ENCODE measurements around the gene TLK2.
"Not testable (repeated sequence)": the region's sequence is repeated elsewhere in the genome, so short reads cannot be mapped to it uniquely, and the experiment has no call there.

The TLK2 gene

GRCh38 chr17:62478424-62478879, at the start of gene TLK2:
TSS of gene TLK2 (plus strand) at chr17:62478825. CDS start at chr17:62481126, 2,301 bp downstream.
- Histone ChIP-seq H3K9ac (peak within 1 kb of the TSS; percentile 96 to 99 (median 98)), H3K4me3 (peak within 1 kb of the TSS; percentile 82 to 94 (median 86)), H3K4me2 (peak within 1 kb of the TSS; percentile 82 to 94 (median 88)), H4K20me1 (peaks cover 5 to 37% (median 29%) of the 10 kb centered on the region in 11 experiments; a peak in 19 of 22 replicates), H3K27ac (peak within 1 kb of the TSS; percentile 96 to 98 (median 97)), H3K27me3 (no peaks in the 10 kb centered on the region), H3K9me3 (replicated peaks in 1 of 11) (no peaks in the 10 kb centered on the region; a peak in 1 of 22 replicates), H3K4me1 (peaks cover 17 to 49% (median 26%) of the 10 kb centered on the region in 10 experiments), H3K36me3 (peaks cover 15 to 33% (median 24%) of the 10 kb centered on the region in 11 experiments; a peak in 21 of 22 replicates)
- TF ChIP-seq Cebpa-rat (IDR thresholded peaks at IDR 0.05): no peak

- H3K9ac ChIP-seq; H3K9me3 ChIP-seq (replicated peaks in 1 of 11); H4K20me1 ChIP-seq; H3K4me3 ChIP-seq; H3K4me1 ChIP-seq; H3K4me2 ChIP-seq; H3K27me3 ChIP-seq; H3K27ac ChIP-seq: not testable (repeated sequence)
- H3K36me3 ChIP-seq: peaks cover 14 to 70% (median 43%) of the 10 kb centered on the region in 11 experiments; a peak in 20 of 22 replicates
Observed at GRCh38 chr17:62435251-62435650, 43.4 kb upstream of the TLK2 start.

GRCh38 chr17:62441181-62441580, 37.4 kb upstream of the TLK2 start:
- H3K36me3 ChIP-seq: peaks cover 48 to 71% (median 62%) of the 10 kb centered on the region in 11 experiments
- H3K4me1 ChIP-seq; H3K9ac ChIP-seq; H3K4me3 ChIP-seq; H3K27ac ChIP-seq; H3K4me2 ChIP-seq; H3K27me3 ChIP-seq; H4K20me1 ChIP-seq; H3K9me3 ChIP-seq (replicated peaks in 1 of 11): not testable (repeated sequence)

- Histone ChIP-seq H3K27me3 (no peaks in the 10 kb centered on the region), H3K27ac (no peak overlapping the region), H3K4me1 (no peaks in the 10 kb centered on the region), H3K4me2 (no peak overlapping the region), H3K9ac (no peak overlapping the region), H3K9me3 (replicated peaks in 1 of 11) (no peaks in the 10 kb centered on the region), H3K36me3 (peaks cover 74 to 88% (median 85%) of the 10 kb centered on the region in 11 experiments), H4K20me1 (no peaks in the 10 kb centered on the region), H3K4me3 (no peak overlapping the region)
- TF ChIP-seq Cebpa-rat (IDR thresholded peaks at IDR 0.05): no peak
Observed at GRCh38 chr17:62444063-62444462, 34.6 kb upstream of the TLK2 start.

GRCh38 chr17:62445791-62446190, 32.8 kb upstream of the TLK2 start:
- not testable (repeated sequence) for H3K9ac ChIP-seq; H3K27ac ChIP-seq; H4K20me1 ChIP-seq; H3K27me3 ChIP-seq; H3K4me2 ChIP-seq; H3K4me3 ChIP-seq; H3K9me3 ChIP-seq (replicated peaks in 1 of 11); H3K4me1 ChIP-seq
- H3K36me3 ChIP-seq: peaks cover 70 to 96% (median 82%) of the 10 kb centered on the region in 11 experiments

GRCh38 chr17:62452195-62452594, 26.4 kb upstream of the TLK2 start:
- not testable (repeated sequence) for H4K20me1 ChIP-seq; H3K4me3 ChIP-seq; H3K27me3 ChIP-seq; H3K9me3 ChIP-seq (replicated peaks in 1 of 11); H3K9ac ChIP-seq
- Histone ChIP-seq H3K27ac (peak overlapping the region in 1 of 11 experiments; percentile 39; a peak in 2 of 22 replicates), H3K4me2 (0 out of 22 replicates have a peak overlapping the region, but pooled peaks of 3 of the 11 experiments have one; percentile 4 to 28 (median 23)), H3K4me1 (peaks cover 12 to 31% (median 26%) of the 10 kb centered on the region in 10 experiments), H3K36me3 (peaks cover 16 to 35% (median 24%) of the 10 kb centered on the region in 11 experiments)

GRCh38 chr17:62453041-62453440, 25.6 kb upstream of the TLK2 start:
- not testable (repeated sequence) for H3K4me3 ChIP-seq; H3K27ac ChIP-seq; H3K27me3 ChIP-seq; H4K20me1 ChIP-seq; H3K9me3 ChIP-seq (replicated peaks in 1 of 11); H3K9ac ChIP-seq
- Histone ChIP-seq H3K36me3 (peaks cover 8 to 26% (median 16%) of the 10 kb centered on the region in 11 experiments), H3K4me2 (peak overlapping the region in 8 of 11 experiments; percentile 30 to 76 (median 63); a peak in 15 of 22 replicates), H3K4me1 (peaks cover 12 to 31% (median 26%) of the 10 kb centered on the region in 10 experiments)

GRCh38 chr17:62453656-62454055, 25.0 kb upstream of the TLK2 start:
- not testable (repeated sequence) for H3K9me3 ChIP-seq (replicated peaks in 1 of 11); H3K4me3 ChIP-seq; H3K27me3 ChIP-seq; H4K20me1 ChIP-seq
- Histone ChIP-seq H3K9ac (peak overlapping the region in 3 of 11 experiments; percentile 3 to 25 (median 6); a peak in 3 of 22 replicates), H3K36me3 (peaks cover 1 to 20% (median 9%) of the 10 kb centered on the region in 11 experiments), H3K4me1 (peaks cover 12 to 31% (median 26%) of the 10 kb centered on the region in 10 experiments), H3K27ac (peak overlapping the region in 1 of 11 experiments; percentile 1; a peak in 2 of 22 replicates), H3K4me2 (peak overlapping the region in 9 of 11 experiments; percentile 24 to 76 (median 60); a peak in 17 of 22 replicates)

- not testable (repeated sequence) for H4K20me1 ChIP-seq, H3K4me3 ChIP-seq
Observed at GRCh38 chr17:62454111-62454510, 24.5 kb upstream of the TLK2 start.

GRCh38 chr17:62456016-62456415, 22.6 kb upstream of the TLK2 start:
- H3K4me3 ChIP-seq: no peak overlapping the region
- H3K36me3 ChIP-seq: no peaks in the 10 kb centered on the region
- no peak for TF ChIP-seq Cebpa-rat (IDR thresholded peaks at IDR 0.05)
- no peak overlapping the region for H3K27ac ChIP-seq
- H3K9ac ChIP-seq: no peak overlapping the region
- H4K20me1 ChIP-seq: no peaks in the 10 kb centered on the region
- no peaks in the 10 kb centered on the region for H3K9me3 ChIP-seq (replicated peaks in 1 of 11)
- no peak overlapping the region for H3K4me2 ChIP-seq
- no peaks in the 10 kb centered on the region for H3K27me3 ChIP-seq
- H3K4me1 ChIP-seq: peaks cover 12 to 31% (median 26%) of the 10 kb centered on the region in 10 experiments

More at GRCh38 chr17:62454111-62454510, 24.5 kb upstream of the TLK2 start:
- peak overlapping the region in 1 of 11 experiments; percentile 1; a peak in 2 of 22 replicates for H3K27ac ChIP-seq
- H3K4me1 ChIP-seq: peaks cover 12 to 31% (median 26%) of the 10 kb centered on the region in 10 experiments
- H3K9me3 ChIP-seq (replicated peaks in 1 of 11); H3K27me3 ChIP-seq: not testable (repeated sequence)
- peak overlapping the region in 9 of 11 experiments; percentile 24 to 76 (median 60); a peak in 17 of 22 replicates for H3K4me2 ChIP-seq
- peak overlapping the region in 3 of 11 experiments; percentile 3 to 25 (median 6); a peak in 3 of 22 replicates for H3K9ac ChIP-seq
- H3K36me3 ChIP-seq: peaks cover 0 to 16% (median 5%) of the 10 kb centered on the region in 11 experiments; a peak in 7 of 22 replicates

- H3K4me3 ChIP-seq, H3K27me3 ChIP-seq: not testable (repeated sequence)
Observed at GRCh38 chr17:62458483-62458882, 20.1 kb upstream of the TLK2 start.

GRCh38 chr17:62464422-62464821, 14.2 kb upstream of the TLK2 start:
- not testable (repeated sequence) for H3K4me3 ChIP-seq; H3K27ac ChIP-seq; H3K27me3 ChIP-seq; H3K9me3 ChIP-seq (replicated peaks in 1 of 11); H3K4me2 ChIP-seq; H3K36me3 ChIP-seq; H4K20me1 ChIP-seq; H3K9ac ChIP-seq
- peaks cover 0 to 15% (median 2%) of the 10 kb centered on the region in 10 experiments; a peak in 8 of 20 replicates for H3K4me1 ChIP-seq

More at GRCh38 chr17:62458483-62458882, 20.1 kb upstream of the TLK2 start:
- not testable (repeated sequence) for H3K27ac ChIP-seq; H3K9ac ChIP-seq; H3K4me2 ChIP-seq; H3K36me3 ChIP-seq; H3K9me3 ChIP-seq (replicated peaks in 1 of 11); H4K20me1 ChIP-seq
- peaks cover 0 to 29% (median 16%) of the 10 kb centered on the region in 10 experiments; a peak in 18 of 20 replicates for H3K4me1 ChIP-seq

GRCh38 chr17:62465271-62465670, 13.4 kb upstream of the TLK2 start:
- not testable (repeated sequence) for H3K27me3 ChIP-seq; H3K9ac ChIP-seq; H3K4me3 ChIP-seq; H4K20me1 ChIP-seq; H3K36me3 ChIP-seq; H3K9me3 ChIP-seq (replicated peaks in 1 of 11); H3K27ac ChIP-seq; H3K4me2 ChIP-seq
- H3K4me1 ChIP-seq: peaks cover 4 to 23% (median 10%) of the 10 kb centered on the region in 10 experiments

Data from BLaER1 treated with 17β-estradiol and CSF1 and Interleukin-3, amounts not matched to agents 10 nM and 100 nM (cell line).